Stimulated activated CD8-positive, alpha-beta memory T cell treated with anti-CD3 and anti-CD28 coated beads, Interleukin-15, amount 100 ng/mL, for 4 hours (primary cell): Measurements from ENCODE around the gene IL1RAPL2.
"Not testable (repeated sequence)": the region's sequence is repeated elsewhere in the genome, so short reads cannot be mapped to it uniquely, and the experiment has no call there.

Experiments used
- DNase-seq, 2 donors: peaks; one replicate each; pipeline ENCODE4 v3.0.0-alpha.2; 2020; ENCODE audit warnings: low read depth in 2 of 2

The IL1RAPL2 gene

DNA sequence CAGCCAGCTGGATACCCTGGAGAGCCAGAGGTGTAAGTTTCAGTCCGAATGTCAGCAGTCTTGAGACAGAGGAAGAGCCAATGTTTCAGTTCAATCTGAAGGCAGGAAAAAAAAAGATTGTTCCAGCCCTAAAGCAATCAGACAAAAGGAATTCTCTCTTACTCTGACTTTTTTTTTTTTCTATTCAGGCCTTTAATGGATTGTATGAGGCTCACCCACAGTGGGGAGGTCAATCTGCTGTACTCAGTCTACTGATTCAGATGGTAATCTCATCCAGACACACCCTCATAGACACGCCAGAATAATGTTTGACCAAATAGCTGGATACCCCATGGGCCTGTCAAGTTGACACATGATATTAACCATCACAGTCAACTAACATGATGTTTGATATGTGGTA lies 602.6 kb downstream of the IL1RAPL2 start:
- DNase-seq = no peak

DNA sequence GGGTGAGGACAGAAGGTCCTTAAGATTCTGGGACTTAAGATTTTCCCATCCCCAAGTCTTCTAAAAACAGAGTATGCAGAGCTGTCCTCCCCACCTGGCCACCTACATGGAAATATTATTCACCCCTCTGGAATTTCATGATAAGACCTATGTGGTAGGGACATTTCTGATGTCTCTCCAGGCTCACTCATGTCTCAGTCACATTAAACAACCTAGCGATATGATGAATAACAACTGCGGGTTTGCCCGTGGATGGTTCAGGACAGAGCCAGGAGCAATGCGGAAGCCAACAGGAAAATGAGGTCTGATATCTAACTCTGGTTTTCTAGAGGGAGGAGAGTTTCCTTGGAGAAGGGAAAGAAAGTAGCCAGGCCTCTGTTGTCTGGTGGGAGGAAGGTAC lies 607.1 kb downstream of the IL1RAPL2 start:
- DNase-seq = no peak

DNA sequence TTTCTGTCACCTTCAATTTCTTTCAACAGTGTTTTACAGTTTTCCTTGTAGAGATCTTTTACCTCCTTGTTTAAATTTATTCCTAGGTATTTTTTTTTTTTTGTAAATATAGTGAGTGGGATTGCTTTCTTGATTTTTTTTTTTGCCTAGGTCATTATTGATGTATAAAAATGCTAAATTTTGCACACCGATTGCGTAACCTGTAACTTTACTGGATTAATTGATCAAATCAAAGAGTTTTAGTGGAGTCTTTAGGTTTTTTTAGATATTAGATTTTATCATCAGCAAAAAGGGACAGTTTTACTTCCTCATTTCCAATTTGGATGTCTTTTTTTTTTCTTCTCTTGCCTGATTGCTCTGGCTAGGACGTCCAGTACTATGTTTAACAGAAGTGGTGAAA lies 613.6 kb downstream of the IL1RAPL2 start:
- no peak for DNase-seq

DNA sequence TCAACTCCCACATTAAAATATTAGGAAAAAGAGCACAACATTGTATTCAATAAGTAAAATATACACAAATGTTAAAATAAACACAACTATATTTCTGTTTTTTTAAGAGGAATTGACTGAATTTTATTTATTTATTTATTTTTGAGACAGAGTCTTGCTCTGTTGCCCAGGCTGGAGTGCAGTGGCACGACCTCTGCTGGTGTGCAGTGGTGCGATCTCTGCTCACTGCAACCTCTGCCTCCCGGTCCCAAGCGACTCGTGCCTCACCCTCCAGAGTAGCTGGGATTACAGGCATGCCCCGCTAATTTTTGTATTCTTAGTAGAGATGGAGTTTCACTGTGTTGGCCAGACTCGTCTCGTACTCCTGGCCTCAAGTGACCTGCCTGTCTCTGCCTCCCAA lies 623.1 kb downstream of the IL1RAPL2 start:
- no peak for DNase-seq

DNA sequence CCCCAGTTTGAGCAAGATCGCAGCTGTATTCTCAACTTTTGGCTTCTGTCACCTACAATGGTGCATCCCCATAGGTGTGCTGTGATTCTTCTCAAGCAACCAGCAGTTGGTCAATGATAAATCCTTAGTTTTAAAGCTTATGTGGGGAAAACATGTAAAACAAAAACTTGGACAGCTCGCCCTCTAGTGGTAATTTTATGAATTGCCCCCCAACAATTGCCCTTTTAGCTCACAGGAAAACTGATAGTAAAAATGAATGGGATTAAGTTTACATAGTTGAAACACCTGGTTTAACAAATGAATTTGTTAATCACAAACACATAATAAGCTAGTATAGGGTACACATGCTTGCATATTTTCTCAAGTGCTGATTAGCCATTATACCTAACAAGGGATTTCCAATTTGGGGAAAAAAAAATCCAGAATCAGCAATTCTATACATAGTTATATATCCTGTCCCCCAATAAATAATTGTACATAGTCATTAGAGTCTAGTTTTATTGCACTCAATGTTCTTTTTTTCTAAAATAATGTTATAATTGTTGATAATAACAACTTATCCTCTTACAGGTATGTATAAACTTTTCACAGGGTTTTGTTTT lies 624.4 kb downstream of the IL1RAPL2 start:
- no peak for DNase-seq

DNA sequence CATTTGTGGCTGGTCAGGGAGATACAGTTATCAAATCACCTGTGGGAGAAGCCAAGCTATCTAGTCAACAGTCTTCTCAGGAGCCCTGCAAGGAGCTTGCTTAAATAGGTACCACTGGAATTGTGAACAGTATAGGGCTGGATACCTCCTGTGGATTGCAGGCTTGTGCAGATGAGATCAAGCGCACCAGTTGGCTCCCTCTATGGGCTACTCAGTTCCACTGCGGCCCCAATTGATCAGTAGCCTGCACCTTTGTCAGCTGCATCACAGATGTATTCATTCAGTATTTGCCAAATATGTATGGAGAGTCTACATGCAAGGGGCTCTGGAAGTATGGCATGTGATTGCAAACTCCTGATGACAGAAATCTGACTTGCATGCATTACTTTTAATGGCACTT lies 625.9 kb downstream of the IL1RAPL2 start:
- DNase-seq = no peak

DNA sequence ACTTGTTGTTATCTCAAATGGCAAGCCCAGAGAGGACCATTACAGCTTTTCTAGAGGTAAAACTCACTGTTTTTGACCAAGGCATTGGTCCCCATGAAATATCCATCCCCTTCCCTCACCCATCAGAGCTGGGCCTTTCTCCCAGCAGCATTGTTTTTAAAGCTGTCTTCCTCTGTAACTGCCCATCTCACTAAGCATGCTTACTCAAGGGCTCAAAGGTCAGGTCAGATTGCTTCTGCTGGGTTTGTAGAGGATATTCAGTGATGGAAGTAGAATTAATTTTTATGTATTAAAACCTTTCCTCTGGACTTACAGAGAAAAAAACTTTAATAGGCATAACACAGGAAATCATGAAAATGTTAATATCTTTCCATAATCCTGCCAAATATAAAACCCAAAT lies 643.4 kb downstream of the IL1RAPL2 start:
- no peak for DNase-seq

DNA sequence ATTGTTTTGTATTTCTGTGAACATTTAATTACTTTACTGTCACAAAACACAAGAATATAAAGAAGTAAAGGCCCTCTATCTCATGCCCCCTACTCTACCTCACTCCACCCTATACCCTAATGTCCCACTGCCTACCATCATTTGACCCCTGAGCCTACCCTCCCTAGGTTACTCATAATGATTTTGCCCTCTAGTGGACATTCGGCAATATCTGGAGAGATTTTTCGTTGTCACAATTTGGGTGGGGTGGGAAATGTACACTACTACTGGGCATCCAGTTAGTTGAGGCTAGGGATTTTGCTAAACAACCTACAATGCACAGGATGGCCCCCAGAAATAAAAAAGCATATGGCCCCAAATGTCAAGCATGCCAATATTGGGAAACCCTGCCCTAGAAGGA lies 644.3 kb downstream of the IL1RAPL2 start:
- DNase-seq = no peak

DNA sequence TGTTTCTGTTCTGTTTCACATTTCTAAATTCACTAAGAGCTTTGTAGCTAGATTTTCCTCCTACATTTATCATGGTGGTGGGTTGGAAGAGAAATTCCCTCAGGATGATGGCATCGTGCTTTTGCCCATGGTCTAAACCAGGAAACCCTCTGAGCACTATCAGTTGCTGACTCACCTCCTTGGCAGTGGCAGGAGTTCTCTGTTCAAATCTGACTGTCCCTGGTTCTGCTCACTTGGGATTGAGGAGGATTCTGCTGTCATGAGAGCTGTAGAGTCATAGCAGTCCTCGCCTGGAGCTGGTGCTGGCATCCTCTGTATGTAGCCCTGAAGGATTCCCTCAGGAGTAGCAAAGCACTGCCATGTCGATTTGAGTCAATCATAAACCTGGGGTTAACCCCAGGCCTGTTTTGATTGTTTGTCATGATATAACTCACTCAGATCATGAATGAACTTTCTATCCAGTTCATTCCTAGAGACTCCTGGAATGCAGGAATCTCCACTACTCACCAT lies 645.1 kb downstream of the IL1RAPL2 start:
- DNase-seq = no peak

DNA sequence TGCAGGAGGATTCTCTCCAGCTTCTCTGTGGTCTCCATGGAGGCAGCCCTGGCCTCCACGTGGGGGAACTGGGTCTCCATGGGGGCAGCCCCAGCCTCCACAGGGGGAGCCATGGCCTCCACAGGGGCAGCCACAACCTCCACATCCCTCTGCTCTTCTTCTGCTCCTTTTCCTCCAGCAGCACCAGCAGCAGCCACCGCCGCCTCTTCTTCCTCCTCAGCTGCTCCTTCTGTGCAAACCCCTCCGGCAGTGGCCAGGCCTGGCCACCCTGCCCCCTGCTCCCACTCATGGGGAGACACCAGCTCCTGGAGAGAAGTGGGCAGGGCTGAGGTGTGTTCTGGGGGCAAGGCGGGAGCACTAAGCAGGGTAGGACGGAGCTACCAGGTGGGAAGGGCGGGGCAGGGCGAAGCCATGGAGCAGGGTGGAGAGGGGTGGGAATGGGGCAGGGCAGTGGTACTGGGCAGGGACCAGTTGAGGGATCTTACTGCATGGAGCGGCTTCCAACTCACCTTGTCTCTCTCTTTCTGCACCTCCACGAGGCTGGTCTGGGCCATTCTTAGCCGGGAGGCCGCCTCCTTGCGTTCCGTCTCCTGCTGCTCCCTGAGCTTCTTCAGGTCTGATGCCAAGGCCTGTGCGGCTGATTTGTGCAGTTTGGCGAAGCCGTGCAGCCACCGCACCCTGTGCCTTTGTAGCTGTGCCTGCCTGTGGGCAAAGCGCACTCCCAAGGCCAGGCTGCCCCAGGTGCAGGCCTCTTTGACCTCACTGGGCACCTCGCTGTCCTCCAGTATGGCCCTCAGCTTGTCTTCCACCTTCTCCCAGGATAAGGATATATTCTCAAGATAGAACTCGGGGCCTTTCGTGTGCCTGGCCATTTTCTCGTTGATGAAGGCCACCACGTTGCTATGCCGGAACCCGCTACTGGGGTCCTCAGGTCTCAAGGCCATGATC lies 653.7 kb downstream of the IL1RAPL2 start:
- no peak for DNase-seq

DNA sequence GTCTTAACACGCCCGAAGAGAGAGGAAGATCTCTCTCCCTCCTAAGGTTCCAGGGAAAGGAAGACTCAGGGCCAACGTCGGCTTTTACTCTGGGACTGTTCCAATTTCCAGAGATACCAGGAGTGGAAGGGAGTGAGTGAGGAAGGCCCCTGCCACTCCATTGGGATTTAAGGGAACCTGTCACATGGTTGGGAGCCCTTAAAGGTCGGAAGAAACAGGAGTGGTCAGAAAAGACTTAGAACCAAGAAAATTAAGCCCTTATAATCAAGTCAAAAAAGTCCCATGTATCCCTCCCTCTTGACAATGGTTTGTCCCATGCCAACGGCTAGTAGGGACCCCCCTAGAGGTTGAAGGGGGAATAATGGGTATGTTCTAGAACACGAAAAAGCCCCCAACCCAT lies 654.6 kb downstream of the IL1RAPL2 start, which contains the start of gene TEX13A:
Gene TEX13A, minus strand, starts transcription at position 59 of the 400 bp plus-strand sequence. CDS start 297 bp downstream, outside the sequence.
- DNase-seq = no peak

DNA sequence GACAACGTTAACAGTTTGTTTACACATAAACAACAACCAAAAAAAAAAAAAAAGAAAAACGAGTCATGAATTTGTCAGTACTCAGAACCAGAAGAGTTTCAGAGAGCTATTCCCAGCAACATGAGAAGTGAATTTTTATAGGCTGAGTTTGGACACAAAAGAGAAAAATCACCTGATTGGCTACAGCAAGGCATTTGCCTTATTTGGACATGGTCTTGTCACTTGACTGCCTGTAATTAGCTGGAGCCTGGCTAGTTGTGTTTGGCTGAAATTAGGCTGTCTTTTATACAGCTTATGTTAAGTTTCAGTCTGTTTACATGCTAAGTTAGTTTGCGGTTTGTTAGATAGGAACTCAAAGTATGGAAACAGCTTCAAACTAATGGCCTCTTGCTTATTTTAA lies 655.4 kb downstream of the IL1RAPL2 start:
- DNase-seq = no peak

DNA sequence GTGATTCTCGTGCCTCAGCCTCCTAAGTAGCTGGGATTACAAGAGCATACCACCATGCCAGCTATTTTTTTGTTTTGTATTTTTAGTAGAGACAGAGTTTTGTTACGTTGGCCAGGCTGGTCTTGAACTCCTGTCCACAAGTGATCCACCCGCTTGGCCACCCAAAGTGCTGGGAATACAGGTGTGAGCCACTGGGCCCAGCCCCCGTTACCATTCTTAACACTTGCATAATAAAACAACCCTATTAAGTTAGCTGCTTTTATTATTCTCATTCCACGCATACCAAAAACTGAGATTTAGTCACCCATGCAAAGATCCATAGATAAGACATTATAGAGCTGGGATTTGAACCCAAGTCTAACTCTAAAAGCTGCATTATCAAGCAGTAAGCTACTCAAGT lies 660.5 kb downstream of the IL1RAPL2 start:
- DNase-seq = no peak

DNA sequence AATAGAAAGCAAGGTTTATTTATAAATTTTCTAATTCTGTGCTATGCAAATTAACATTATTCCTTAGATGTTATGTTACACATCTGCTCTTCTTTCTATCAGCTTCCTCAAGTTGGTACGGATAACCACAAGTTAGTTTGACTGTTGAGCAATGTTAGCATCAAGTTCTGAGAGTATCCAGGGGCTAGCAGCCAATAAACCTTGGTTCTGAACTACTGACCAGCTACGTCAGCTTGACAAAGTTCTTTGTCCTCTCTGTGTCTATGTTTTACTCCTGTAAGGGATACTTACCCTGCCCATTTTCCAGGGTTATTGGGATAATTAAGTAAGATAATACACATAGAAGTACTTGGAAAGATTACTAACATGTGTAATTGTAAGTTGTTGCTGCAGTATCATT lies 662.6 kb downstream of the IL1RAPL2 start:
- no peak for DNase-seq

DNA sequence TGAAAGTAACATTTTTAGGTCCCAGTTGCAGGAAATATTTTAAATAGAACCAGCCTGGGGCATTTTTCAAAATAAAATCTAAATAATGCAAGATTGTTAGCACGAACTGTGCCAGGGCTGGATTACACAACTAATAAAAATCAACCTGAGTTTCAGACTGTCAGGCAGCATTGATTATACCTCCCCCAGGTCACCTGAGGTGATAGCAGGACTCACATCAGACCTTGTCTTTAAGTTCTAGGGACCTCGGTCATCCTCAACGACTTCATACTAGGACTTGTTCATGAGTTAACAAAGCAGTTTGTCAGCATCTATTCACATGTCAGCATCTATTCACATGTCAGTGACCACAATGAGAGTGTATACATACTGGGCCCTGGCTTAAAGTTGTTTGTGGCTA lies 663.1 kb downstream of the IL1RAPL2 start:
- DNase-seq = no peak

DNA sequence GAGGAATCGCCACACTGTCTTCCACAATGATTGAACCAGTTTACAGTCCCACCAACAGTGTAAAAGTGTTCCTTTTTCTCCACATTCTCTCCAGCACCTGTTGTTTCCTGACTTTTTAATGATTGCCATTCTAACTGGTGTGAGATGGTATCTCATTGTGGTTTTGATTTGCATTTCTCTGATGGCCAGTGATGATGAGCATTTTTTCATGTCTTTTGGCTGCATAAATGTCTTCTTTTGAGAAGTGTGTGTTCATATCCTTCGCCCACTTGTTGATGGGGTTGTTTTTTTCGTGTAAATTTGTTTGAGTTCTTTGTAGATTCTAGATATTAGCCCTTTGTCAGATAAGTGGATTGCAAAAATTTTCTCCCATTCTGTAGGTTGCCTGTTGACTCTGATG lies 671.4 kb downstream of the IL1RAPL2 start:
- not testable (repeated sequence) for DNase-seq

DNA sequence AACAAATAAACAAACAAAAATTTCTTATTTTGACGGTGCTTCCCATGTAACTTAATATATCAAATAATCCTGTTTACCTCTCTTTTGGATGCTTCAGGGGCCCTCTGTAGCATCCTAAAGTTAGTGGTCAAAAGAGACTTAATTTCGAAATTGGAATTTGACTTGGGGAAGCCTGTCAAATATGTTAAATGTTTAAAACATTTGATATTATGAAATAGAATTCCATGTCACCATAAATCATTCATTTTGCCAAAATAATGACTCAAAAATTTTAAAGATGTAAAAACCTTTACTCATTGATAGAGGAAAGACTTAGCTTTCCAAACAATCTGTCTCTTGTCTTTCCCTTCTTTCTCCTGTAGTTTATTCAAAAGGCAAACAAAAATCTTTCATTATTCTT lies 675.1 kb downstream of the IL1RAPL2 start:
- no peak for DNase-seq

DNA sequence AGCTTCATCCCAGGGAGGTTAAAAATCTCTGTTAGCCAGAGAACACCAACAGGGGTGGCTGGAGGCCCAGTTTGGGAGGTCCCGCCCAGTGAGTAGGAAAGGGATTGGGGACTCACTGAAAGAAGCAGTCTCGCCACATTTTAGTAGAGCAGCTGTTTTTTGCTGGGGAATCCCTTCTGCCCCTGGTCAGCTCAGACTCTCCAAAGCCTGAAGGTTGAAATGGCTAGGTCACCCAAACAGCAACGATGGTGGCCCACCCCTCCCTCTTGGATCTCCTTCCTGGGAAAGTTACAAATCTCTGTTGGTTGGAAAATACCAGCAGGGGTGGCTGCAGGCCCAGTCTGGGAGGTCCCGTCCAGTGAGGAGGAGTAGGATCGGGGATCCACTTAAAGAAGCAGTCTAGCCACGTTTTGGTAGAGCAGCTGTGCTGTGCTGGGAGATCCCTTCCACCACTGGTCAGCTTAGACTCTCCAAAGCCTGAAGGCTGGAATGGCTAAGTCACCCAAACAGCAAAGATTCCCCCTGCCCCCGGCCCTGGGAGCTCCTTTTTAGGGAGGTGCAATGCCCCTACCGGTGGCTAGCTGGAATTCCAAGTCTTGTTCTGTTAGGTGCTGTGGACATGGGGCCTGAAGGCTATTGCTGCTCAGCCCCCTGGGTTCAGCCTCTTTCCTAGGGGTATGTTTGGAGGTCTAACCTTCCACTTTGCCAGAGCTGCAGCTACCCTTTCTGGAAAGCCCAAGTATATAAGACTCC lies 694.5 kb downstream of the IL1RAPL2 start:
- DNase-seq = no peak

DNA sequence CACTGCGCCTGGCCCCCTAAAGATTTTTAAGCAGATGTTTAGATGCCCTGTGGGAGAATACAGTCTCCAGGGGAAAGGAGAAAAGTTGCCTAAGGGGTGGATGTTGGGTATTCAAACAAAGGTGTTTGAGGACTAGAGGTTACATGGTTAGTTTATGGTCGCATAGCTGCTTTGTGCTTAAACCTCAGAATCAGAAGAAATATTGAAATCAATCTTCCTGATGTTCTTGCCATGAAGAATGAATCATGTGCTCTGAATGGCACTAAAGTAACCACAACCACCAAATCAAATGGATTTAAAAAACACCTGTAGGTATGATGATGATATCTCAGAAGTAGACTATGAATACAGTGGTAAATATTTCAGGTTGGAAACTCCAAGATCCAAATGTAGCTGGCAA lies 697.2 kb downstream of the IL1RAPL2 start:
- no peak for DNase-seq

DNA sequence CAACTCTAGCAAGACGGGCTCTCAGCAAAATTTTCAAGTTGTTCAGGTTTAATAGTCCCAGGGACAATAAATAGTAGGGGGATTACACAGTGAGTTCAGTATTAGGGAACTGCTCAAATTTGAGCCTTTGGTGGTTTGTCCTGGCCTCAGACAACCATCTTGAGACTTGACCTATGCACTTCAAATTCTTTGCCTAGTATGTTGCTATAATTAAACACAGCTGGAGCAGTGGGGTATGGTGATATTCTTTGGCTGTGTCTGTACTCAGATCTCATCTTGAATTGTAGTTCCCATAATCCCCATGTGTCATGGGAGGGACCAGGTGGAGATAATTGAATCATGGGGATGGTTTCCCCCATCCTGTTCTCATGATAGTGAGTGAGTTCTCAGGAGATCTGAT lies 697.8 kb downstream of the IL1RAPL2 start:
- no peak for DNase-seq

DNA sequence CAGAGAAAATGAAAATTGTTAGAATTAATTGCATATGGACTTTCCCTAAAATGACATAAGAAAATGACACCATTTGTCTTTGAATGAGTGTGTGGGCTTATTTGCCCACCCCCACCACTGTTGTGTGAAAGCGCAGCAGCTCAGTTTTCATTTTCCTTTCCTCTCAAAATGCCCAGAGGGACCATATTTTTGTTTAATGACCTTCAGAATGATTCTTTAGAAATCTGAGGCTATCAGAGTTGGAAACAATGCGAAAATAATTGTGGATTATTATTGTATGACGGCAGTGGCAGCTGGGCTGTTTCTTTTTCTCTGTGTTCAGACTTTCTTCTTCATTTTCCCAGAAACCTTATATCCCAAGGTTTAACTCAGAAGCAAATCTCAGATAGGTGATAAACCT lies 699.1 kb downstream of the IL1RAPL2 start:
- no peak for DNase-seq

DNA sequence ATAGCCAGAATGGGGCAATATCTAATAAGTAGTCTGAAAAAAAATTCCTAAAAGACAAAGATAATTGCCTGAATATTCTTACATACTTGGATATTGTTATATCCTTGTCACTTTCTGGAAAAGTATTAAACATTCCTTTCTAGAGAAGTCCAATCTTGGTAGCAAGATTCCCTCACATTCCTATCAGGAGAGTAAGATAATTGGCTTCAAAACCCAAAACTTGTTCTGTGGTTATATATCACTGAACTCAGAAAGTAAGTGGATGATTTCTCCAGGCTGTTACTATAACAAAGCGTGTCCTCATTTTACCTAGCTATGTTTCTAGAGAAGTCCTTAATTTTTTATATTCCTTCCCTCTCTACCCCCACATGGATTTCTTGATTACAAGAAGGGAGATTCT lies 700.5 kb downstream of the IL1RAPL2 start:
- DNase-seq = no peak
